Chondrocyte (in vitro differentiated cells): ENCODE data around the gene RECQL5. TPM values are rescaled to one million over a fixed set of nuclear protein-coding genes. Genes with fewer than 3 reads are reported as not detected.

Experiments
- DNase-seq: peaks from one replicate; pipeline ENCODE4 v3.0.0; 2021; ENCODE audit warnings: mixed read lengths, low spot score
- H3K27ac Mint-ChIP-seq: one replicate; pipeline ENCODE4 v1.8.0; 2021; ENCODE audit warnings: mild to moderate bottlenecking, moderate library complexity, mixed read lengths; ENCODE audit not compliant: unreplicated experiment
- H3K27me3 Mint-ChIP-seq: 2 replicates; pipeline ENCODE4 v1.8.0; 2021; ENCODE audit warnings: low read depth, mixed read lengths
- H3K36me3 Mint-ChIP-seq: 2 replicates; pipeline ENCODE4 v1.8.0; 2021; ENCODE audit warnings: low read depth, mixed read lengths
- H3K4me1 Mint-ChIP-seq: 2 replicates; pipeline ENCODE4 v1.8.0; 2021; ENCODE audit warnings: low read depth, mild to moderate bottlenecking, mixed read lengths
- H3K4me3 Mint-ChIP-seq: one replicate; pipeline ENCODE4 v1.8.0; 2021; ENCODE audit warnings: mild to moderate bottlenecking, moderate library complexity, mixed read lengths; ENCODE audit not compliant: unreplicated experiment
- H3K9me3 Mint-ChIP-seq: 2 replicates; pipeline ENCODE4 v1.8.0; 2021; ENCODE audit warnings: low read depth, mixed read lengths
- total RNA-seq: library from RNA; stranded (reverse); gene quantifications from 3 replicates; pipeline ENCODE4 v1.2.1, GENCODE V29; 2021
- TF ChIP-seq, protein P1 (sequence below): fragments of 200-600 bp; sonication (generic); IDR thresholded peaks from 2 replicates; pipeline ENCODE4 v1.5.0; 2021; ENCODE audit warnings: antibody characterized with exemption, mild to moderate bottlenecking, moderate library complexity

The RECQL5 gene
- total RNA-seq, 1 donor from 2014 or later = 20.4 TPM

DNA sequence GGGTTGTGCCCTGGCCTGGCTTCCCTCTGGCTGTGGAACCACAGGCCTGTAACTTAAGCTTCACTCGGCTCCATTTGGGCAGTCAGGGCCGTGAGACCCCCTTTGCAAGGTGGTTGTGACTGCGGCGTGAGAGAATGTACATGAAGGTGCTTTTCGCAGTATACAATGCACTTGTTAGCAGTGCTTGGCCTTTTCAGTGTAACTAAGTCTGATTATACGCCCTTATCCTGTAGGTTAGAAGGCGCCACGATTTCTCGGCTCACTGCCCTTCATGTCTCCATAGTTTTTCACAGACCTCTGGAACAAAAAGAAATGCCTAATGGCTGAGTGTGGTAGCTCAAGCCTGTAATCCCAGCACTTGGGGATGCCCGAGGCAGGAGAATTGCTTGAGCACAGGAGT, 13.5 kb upstream of the RECQL5 start:
- H3K27me3 Mint-ChIP-seq = no peaks in the 10 kb centered on the region
- peaks cover 61% of the 10 kb centered on the region for H3K4me1 Mint-ChIP-seq
- peak; percentile 46 for DNase-seq
- peaks cover 3% of the 10 kb centered on the region for H3K36me3 Mint-ChIP-seq
- no peaks in the 10 kb centered on the region for H3K9me3 Mint-ChIP-seq
- no peak overlapping the region for H3K4me3 Mint-ChIP-seq
- TF ChIP-seq, protein P1, sequence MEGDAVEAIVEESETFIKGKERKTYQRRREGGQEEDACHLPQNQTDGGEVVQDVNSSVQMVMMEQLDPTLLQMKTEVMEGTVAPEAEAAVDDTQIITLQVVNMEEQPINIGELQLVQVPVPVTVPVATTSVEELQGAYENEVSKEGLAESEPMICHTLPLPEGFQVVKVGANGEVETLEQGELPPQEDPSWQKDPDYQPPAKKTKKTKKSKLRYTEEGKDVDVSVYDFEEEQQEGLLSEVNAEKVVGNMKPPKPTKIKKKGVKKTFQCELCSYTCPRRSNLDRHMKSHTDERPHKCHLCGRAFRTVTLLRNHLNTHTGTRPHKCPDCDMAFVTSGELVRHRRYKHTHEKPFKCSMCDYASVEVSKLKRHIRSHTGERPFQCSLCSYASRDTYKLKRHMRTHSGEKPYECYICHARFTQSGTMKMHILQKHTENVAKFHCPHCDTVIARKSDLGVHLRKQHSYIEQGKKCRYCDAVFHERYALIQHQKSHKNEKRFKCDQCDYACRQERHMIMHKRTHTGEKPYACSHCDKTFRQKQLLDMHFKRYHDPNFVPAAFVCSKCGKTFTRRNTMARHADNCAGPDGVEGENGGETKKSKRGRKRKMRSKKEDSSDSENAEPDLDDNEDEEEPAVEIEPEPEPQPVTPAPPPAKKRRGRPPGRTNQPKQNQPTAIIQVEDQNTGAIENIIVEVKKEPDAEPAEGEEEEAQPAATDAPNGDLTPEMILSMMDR = no peak
- H3K27ac Mint-ChIP-seq = peak overlapping the region; percentile 59

DNA sequence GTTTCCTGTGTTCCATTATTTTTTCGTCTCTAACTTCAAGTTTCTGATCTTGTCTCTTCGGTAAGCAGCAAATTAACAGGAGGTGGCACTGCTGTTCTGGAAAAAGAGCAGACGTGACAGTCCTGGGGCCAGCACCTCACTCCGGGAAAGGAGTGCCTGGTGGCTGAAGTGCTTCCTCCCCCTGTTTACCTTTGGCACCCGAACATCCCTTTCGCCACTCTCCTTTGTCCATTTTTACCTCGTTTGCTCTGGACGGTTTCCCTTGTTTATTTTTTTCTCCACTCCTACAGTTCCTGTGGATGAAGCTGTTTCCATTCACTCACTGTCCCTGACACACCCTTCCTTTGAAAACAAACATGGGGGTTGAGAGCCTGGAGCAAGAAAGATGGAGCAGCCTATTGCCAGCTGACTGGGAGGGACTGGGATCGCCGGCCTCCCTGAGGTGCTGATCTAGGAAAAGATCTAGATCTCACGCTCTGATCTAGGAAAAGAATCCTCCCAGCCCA, 12.8 kb upstream of the RECQL5 start:
- TF ChIP-seq, protein P1 = peak; percentile 81
- DNase-seq = peak; percentile 38
- peaks cover 56% of the 10 kb centered on the region for H3K4me1 Mint-ChIP-seq
- no peaks in the 10 kb centered on the region for H3K27me3 Mint-ChIP-seq
- no peaks in the 10 kb centered on the region for H3K9me3 Mint-ChIP-seq
- peak overlapping the region; percentile 74 for H3K27ac Mint-ChIP-seq
- H3K4me3 Mint-ChIP-seq = no peak overlapping the region
- H3K36me3 Mint-ChIP-seq = peaks cover 3% of the 10 kb centered on the region

- H3K27me3 Mint-ChIP-seq = no peaks in the 10 kb centered on the region
- no peaks in the 10 kb centered on the region for H3K9me3 Mint-ChIP-seq
- no peak overlapping the region for H3K4me3 Mint-ChIP-seq
- DNase-seq = no peak
- H3K36me3 Mint-ChIP-seq = peaks cover 5% of the 10 kb centered on the region
- TF ChIP-seq, protein P1 = no peak
- H3K27ac Mint-ChIP-seq = no peak overlapping the region
- peaks cover 38% of the 10 kb centered on the region for H3K4me1 Mint-ChIP-seq
Observed at GRCh38 chr17:75676461-75676860, 9.5 kb upstream of the RECQL5 start.

DNA sequence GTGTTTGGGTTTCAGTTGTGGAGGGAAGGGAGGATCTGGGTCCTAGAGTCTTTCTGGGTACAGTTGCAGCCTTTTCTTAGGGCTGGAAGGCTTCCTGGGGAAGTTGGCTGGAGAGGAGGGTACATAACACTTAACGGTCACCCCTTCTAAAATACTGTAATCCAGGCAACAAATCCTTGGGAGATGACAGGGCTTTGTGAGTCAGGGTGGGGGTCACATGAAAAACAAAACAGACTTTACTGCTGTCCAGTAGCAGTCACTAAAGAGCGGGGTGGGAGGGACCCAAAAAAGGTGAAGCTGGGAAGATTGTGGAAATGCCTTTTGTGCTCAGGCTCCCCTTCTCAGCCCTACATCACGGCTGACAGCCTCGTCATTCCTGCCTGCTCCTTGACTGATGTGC, 6.5 kb upstream of the RECQL5 start:
- H3K4me1 Mint-ChIP-seq = peaks cover 21% of the 10 kb centered on the region
- H3K36me3 Mint-ChIP-seq = peaks cover 14% of the 10 kb centered on the region
- TF ChIP-seq, protein P1 = no peak
- DNase-seq = no peak
- no peaks in the 10 kb centered on the region for H3K9me3 Mint-ChIP-seq
- H3K27me3 Mint-ChIP-seq = no peaks in the 10 kb centered on the region
- H3K4me3 Mint-ChIP-seq = no peak overlapping the region
- H3K27ac Mint-ChIP-seq = no peak overlapping the region

GRCh38 chr17:75672011-75672410, 5.1 kb upstream of the RECQL5 start:
- Mint-ChIP-seq H3K27me3 (no peaks in the 10 kb centered on the region), H3K4me3 (no peak overlapping the region), H3K4me1 (peaks cover 21% of the 10 kb centered on the region), H3K27ac (no peak overlapping the region), H3K9me3 (no peaks in the 10 kb centered on the region), H3K36me3 (peaks cover 13% of the 10 kb centered on the region)
- no peak for DNase-seq
- TF ChIP-seq, protein P1 = no peak
